ENCODE measurements around the gene TMCO6.

TMCO6 gene

DNA sequence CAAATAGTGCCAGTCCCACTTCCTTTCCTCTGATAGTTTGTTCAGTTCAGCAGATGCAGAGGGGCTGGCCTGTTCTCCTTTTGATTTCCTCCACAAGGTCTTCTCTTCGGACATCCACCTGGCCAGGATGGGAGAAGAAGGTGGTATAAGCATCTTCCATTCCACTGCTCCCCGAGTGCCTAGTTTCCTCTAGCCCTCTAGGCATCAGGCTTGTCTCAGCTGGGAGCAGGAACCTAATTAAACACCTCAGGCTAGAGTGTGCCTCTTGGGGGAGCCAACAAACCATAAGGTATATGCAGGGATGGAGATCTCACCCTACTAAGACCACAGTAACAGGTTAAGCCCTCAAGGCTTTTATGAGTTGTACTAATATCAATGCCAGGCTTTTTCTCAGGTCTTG is 35.0 kb downstream of the TMCO6 start:
- DNase-seq: no peak

DNA sequence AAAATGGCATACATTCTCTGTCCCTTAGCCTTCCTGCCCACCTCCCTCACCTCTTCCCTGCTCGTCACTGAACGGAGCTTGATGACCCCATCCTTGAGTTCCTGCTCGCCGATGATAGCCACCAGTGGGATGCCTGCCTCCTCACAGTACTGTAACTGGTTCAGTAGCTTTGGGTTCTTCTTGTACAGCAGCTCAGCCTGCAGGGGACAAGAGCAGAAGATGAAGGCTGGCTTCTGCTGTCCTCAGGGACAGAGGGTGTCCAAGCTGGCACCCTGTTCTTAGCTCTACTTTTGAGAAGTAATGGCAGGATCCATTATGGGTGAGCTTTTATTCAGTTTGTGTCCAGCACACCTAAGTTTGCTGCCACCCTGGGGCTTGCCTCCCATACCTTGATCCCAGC is 35.4 kb downstream of the TMCO6 start:
- DNase-seq: no peak

DNA sequence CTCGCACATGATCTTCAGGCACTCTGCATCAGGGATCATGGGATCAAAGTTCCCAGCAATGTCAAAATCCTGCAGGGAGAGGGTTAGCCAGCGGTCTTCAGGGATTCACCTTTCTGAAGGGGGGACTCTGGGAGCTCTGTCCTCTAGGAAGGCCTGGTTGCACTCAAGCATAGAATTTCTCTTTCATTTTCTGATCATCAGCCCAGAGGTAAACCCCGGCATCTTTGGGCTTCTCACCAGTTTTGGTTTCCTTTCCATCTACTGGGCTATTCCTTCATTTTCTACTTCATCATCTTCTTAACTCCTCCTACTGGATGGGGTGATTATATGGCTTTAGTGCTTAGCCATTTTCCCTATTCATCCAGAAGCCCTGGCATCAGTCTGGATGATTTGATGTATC is 38.7 kb downstream of the TMCO6 start:
- no peak for DNase-seq

DNA sequence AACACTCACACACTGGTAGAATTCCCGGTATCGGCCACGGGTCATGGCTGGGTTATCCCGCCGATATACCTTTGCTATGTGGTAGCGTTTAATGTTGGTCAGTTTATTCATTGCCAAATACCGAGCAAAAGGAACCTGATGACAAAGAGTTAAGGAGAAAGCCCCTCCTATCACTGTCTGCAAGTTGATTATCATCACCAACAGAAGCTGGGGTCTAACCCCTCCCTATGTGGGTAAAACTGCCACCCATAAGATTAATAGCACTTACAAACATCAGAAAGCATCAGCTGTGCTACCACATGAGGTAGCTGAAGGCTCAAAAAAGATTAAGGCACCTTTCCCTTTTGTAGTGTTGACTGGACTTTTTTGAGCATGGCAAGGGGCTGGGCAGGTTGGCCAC is 39.7 kb downstream of the TMCO6 start:
- no peak for DNase-seq

DNA sequence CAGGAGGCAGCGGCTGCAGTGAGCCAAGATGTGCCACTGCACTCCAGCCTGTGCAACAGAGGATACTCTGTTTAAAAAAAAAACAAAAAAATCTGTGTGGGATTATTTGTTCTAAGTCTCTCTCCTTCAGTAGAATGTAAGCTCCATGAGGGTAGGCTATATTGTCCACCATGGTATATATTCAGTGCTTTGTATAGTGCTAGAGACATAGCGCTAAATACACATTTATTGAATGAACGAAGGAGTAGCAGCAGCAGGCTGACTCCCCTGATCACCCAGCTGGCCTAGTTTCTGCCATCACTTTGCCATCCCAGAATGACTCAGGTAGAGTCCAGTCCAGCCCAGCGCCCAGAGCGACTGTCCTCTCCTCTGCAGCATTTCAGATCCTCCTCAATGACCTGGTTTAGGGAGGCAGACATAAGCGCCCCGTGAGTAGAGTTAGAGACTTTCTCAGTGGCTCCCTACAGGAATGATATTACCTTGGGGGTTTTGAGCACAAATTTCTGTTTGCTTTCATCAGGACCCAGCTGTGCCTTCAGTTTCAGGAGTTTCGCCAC is 51.2 kb downstream of the TMCO6 start:
- no peak for DNase-seq

DNA sequence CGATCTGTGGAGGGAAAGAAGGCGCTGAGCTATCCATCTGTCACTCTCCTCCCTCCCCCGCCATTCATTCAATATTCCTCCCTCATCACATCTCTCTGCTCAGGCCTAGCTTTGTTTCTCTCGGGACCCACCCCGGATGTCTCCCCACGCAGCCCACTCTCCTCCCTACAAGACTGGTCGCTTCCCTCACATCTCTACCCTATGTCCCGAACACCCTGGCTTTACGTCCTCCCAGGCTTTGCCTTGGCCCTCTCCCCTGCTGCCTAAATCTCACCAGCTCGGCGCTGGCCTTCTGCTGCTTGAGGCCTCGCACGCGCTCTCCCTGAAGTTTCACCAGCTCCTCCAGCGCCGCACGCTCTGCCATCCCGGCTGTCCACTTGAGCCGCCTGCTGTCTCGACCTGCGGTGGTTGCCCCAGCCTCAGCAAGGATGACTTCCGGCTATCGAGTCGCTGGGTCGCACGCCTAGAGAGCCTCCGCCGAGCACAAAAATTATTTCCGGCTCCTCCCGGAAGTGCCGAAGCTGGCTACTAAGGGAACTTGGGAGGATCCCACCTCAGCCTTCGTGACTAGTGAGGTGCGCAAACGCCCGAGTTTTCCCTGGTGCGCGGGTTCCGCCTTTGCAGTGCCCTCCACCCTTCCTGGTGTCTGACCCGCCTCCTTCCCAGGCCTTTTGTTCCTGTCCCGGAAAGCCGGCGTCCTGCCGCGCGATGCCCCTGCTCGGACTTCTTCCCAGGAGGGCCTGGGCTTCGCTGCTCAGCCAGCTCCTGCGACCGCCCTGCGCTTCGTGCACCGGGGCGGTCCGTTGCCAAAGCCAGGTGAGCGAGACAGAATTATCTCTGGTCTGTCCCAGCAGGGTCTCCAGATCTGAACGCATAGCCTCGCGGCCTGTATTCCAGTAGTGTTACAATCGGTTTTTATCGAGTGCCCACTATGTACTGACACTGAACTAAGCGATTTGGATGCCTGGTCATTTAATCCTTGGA is 52.0 kb downstream of the TMCO6 start, which contains the start of the genes HARS1 and HARS2:
Gene HARS1, minus strand, starts transcription at position 430 of the 984 bp plus-strand sequence. Its CDS starts 66 bp downstream, at position 364.
Gene HARS2, plus strand, starts transcription at position 515 of the 984 bp plus-strand sequence. Its CDS starts 194 bp downstream, at position 709.
- peak; percentile 83 to 89 for DNase-seq

DNA sequence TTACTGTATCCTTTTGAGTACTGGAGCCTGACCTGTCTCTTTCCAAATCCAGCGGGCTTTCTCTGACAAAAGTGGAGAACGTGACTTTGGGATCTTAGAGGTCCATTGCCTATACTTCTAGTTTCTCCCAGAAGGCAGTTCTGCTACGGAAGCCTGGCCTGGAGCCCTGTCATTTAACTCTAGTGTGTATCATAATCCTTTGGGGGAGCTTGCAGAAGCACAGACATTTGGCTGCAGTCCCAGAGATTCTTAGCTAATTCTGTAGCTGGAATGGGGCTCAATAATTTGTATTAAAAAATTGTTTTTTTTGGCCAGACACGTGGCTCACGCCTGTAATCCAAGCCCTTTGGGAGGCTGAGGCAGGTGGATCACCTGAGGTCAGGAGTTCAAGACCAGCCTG is 55.0 kb downstream of the TMCO6 start:
- DNase-seq: no peak
